IPS DF 19.7 (cell line): ENCODE results near the gene SCN1A.
"Not testable (repeated sequence)": the region's sequence is repeated elsewhere in the genome, so short reads cannot be mapped to it uniquely, and the experiment has no call there.

ENCODE experiments used
- DNase-seq: peaks from one replicate; pipeline ENCODE4 v3.0.0-alpha.2; 2013; ENCODE audit warnings: low read depth, low spot score

Gene SCN1A

GRCh38 chr2:166081131-166081632, 46.6 kb downstream of the SCN1A start:
- DNase-seq = no peak

GRCh38 chr2:166074430-166074829, 53.4 kb downstream of the SCN1A start:
- no peak for DNase-seq

- no peak for DNase-seq
These were observed 53.8 kb downstream of the SCN1A start for GRCh38 chr2:166074011-166074410.

- no peak for DNase-seq
These were observed 57.6 kb downstream of the SCN1A start for GRCh38 chr2:166070231-166070630.

GRCh38 chr2:166068981-166069380, 58.8 kb downstream of the SCN1A start:
- DNase-seq = no peak

GRCh38 chr2:166067229-166067628, 60.6 kb downstream of the SCN1A start:
- no peak for DNase-seq

GRCh38 chr2:166060191-166060590, 67.6 kb downstream of the SCN1A start:
- no peak for DNase-seq

- no peak for DNase-seq
These were observed 70.3 kb downstream of the SCN1A start for GRCh38 chr2:166057370-166058164.

GRCh38 chr2:166044853-166045483, 82.9 kb downstream of the SCN1A start:
- DNase-seq = no peak

- DNase-seq = no peak
These were observed 84.9 kb downstream of the SCN1A start for GRCh38 chr2:166042768-166043390.

GRCh38 chr2:166042356-166042755, 85.5 kb downstream of the SCN1A start:
- DNase-seq = no peak

- no peak for DNase-seq
These were observed 86.2 kb downstream of the SCN1A start for GRCh38 chr2:166041613-166042012.

GRCh38 chr2:166032361-166032760, 95.5 kb downstream of the SCN1A start:
- DNase-seq = no peak

- DNase-seq = no peak
These were observed 96.8 kb downstream of the SCN1A start for GRCh38 chr2:166031054-166031453.

- DNase-seq = no peak
These were observed 102.5 kb downstream of the SCN1A start for GRCh38 chr2:166025313-166025712.

- no peak for DNase-seq
These were observed 110.6 kb downstream of the SCN1A start for GRCh38 chr2:166017208-166017607.

- DNase-seq = no peak
These were observed 113.9 kb downstream of the SCN1A start for GRCh38 chr2:166013878-166014277.

GRCh38 chr2:166011660-166012059, 116.2 kb downstream of the SCN1A start:
- DNase-seq = no peak

- no peak for DNase-seq
These were observed 127.4 kb downstream of the SCN1A start for GRCh38 chr2:166000401-166000800.

- no peak for DNase-seq
These were observed 137.0 kb downstream of the SCN1A start for GRCh38 chr2:165990846-165991245.

- DNase-seq = no peak
These were observed 138.0 kb downstream of the SCN1A start for GRCh38 chr2:165989851-165990250.

GRCh38 chr2:165985120-165985519, 142.7 kb downstream of the SCN1A start:
- no peak for DNase-seq

GRCh38 chr2:165972161-165972560, 155.7 kb downstream of the SCN1A start:
- DNase-seq = not testable (repeated sequence)
